SK-N-SH treated with all-trans-retinoic acid at 6 μM for 48 hours (cell line): ENCODE measurements around the gene GPC6.

Source experiments
- PATZ1 ChIP-seq: fragments of 250-450 bp; sonication (Bioruptor Pico); IDR thresholded peaks from 2 replicates; pipeline ENCODE4 v1.8.0; 2020; ENCODE audit warnings: mild to moderate bottlenecking, moderate library complexity, borderline replicate concordance
- POU6F1 ChIP-seq: fragments of 250-450 bp; sonication (Bioruptor Pico); IDR thresholded peaks from 2 replicates; pipeline ENCODE4 v1.8.0; 2021; ENCODE audit warnings: low read depth, mild to moderate bottlenecking, moderate library complexity, borderline replicate concordance
- RARB ChIP-seq: fragments of 250-450 bp; sonication (Bioruptor Pico); IDR thresholded peaks from 2 replicates; pipeline ENCODE4 v1.8.0; 2021; ENCODE audit warnings: mild to moderate bottlenecking, moderate library complexity
- ZFP3 ChIP-seq: fragments of 250-450 bp; sonication (Bioruptor Pico); IDR thresholded peaks from 2 replicates; pipeline ENCODE4 v1.5.0; 2020; ENCODE audit warnings: mild to moderate bottlenecking, moderate library complexity

GRCh38 chr13:94212196-94212595, 985.6 kb downstream of the GPC6 start:
- no peak for TF ChIP-seq PATZ1 (CRISPR knock-in tag)
- TF ChIP-seq ZFP3 = no peak
- no peak for TF ChIP-seq POU6F1
- no peak for TF ChIP-seq RARB
